ENCODE results near the gene GALNT13.

- TF ChIP-seq EZH2phosphoT487 (conservative IDR thresholded peaks at IDR 0.05; ENCODE audit: low read length), result no peak
- TF ChIP-seq, protein P1, sequence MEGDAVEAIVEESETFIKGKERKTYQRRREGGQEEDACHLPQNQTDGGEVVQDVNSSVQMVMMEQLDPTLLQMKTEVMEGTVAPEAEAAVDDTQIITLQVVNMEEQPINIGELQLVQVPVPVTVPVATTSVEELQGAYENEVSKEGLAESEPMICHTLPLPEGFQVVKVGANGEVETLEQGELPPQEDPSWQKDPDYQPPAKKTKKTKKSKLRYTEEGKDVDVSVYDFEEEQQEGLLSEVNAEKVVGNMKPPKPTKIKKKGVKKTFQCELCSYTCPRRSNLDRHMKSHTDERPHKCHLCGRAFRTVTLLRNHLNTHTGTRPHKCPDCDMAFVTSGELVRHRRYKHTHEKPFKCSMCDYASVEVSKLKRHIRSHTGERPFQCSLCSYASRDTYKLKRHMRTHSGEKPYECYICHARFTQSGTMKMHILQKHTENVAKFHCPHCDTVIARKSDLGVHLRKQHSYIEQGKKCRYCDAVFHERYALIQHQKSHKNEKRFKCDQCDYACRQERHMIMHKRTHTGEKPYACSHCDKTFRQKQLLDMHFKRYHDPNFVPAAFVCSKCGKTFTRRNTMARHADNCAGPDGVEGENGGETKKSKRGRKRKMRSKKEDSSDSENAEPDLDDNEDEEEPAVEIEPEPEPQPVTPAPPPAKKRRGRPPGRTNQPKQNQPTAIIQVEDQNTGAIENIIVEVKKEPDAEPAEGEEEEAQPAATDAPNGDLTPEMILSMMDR (IDR thresholded peaks at IDR 0.05; ENCODE audit: insufficient read depth, low read length, poor library complexity, severe bottlenecking), result no peak
Observed at GRCh38 chr2:154291927-154292326, 420.2 kb downstream of the GALNT13 start.

Data from SU-DHL-6 (cell line).